Measurements from ENCODE around the gene NDC80. TPM values are rescaled to one million over a fixed set of nuclear protein-coding genes. Genes with fewer than 3 reads are reported as not detected.
"Not testable (repeated sequence)": the region's sequence is repeated elsewhere in the genome, so short reads cannot be mapped to it uniquely, and the experiment has no call there.

Gene NDC80
- total RNA-seq, 1 experiment from 2014 or later, result 89.2 TPM

- H3K79me2 ChIP-seq (ENCODE audit: low read depth); H3K4me1 ChIP-seq (replicated peaks; ENCODE audit: insufficient read depth); H3K4me2 ChIP-seq; H3K27me3 ChIP-seq (ENCODE audit: insufficient read depth, low read depth); H3K9me2 ChIP-seq (ENCODE audit: insufficient read depth); BruUV-seq (replicated peaks); H3K4me3 ChIP-seq; H3F3A ChIP-seq (ENCODE audit: insufficient read depth, low read depth); H2AFZ ChIP-seq; H4K20me1 ChIP-seq (ENCODE audit: insufficient read depth); H3K27ac ChIP-seq; H3K9me3 ChIP-seq (ENCODE audit: insufficient read depth, low read depth): not testable (repeated sequence)
- peak in 1 of 2 experiments; percentile 37 for DNase-seq
- intact Hi-C loops (cut with micrococcal nuclease; ENCODE audit: unreplicated experiment), result loop anchor here (1.0 to 5.0 kb wide), 9 partner anchors 99 to 955 kb away; no protein-coding TSS in a partner anchor
- peak; percentile 88 for TF ChIP-seq CTCF (conservative IDR thresholded peaks at IDR 0.05)
- POLR2A ChIA-PET (ENCODE audit: unreplicated experiment), result interaction anchor here (0.6 kb wide), 1 partner anchor 206 kb away, joined by 14 read pairs; no protein-coding TSS in a partner anchor
- H3K36me3 ChIP-seq (ENCODE audit: low read depth), result peaks cover 27% of the 10 kb centered on the region
- CTCF ChIA-PET, result interaction anchor here (0.6 to 1.8 kb wide), 7 partner anchors 97 to 956 kb away, joined by 3 to 10 read pairs (median 5); no protein-coding TSS in a partner anchor
Measured at GRCh38 chr18:2541925-2542563, 29.3 kb upstream of the NDC80 start.

DNA sequence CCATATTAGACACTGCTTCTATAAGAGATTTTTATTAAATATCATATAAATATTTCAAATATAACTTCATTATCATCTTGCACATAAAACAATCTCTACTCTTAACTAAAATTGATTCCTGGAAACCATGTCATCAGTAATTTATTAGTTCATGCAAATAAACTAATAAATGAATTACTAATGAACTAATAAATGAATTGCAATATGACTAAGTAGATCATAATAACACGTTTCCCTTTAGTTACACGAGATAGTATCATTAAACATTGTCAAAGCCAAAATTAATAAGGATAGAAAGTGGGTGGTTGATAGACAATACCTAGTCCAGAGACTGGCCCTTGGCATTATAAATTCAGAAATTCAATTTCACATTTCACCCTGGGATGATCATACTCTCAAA is 26.2 kb upstream of the NDC80 start:
- DNase-seq, result no peak
- CTCF ChIA-PET, result no interaction called here
- peaks cover 16% of the 10 kb centered on the region; the same call in 1 of the 2 replicates for H3K36me3 ChIP-seq (ENCODE audit: low read depth)
- intact Hi-C loops (cut with micrococcal nuclease; ENCODE audit: unreplicated experiment), result loop anchor here (5.0 kb wide), 1 partner anchor 1923 kb away; no protein-coding TSS in a partner anchor
- no peak overlapping the region for H3K27ac ChIP-seq
- H4K20me1 ChIP-seq (ENCODE audit: insufficient read depth), result no peaks in the 10 kb centered on the region
- no TSS peak for BruUV-seq (replicated peaks)
- H3K4me2 ChIP-seq, result no peak overlapping the region
- H3F3A ChIP-seq (ENCODE audit: insufficient read depth, low read depth), result no peaks in the 10 kb centered on the region
- H3K9me3 ChIP-seq (ENCODE audit: insufficient read depth, low read depth), result no peaks in the 10 kb centered on the region
- H2AFZ ChIP-seq, result no peak overlapping the region
- H3K9me2 ChIP-seq (ENCODE audit: insufficient read depth), result no peaks in the 10 kb centered on the region
- peaks cover 6% of the 10 kb centered on the region; the same call in 1 of the 2 replicates for H3K4me1 ChIP-seq (replicated peaks; ENCODE audit: insufficient read depth)
- no peaks in the 10 kb centered on the region for H3K27me3 ChIP-seq (ENCODE audit: insufficient read depth, low read depth)
- H3K79me2 ChIP-seq (ENCODE audit: low read depth), result no peaks in the 10 kb centered on the region
- no peak overlapping the region for H3K4me3 ChIP-seq
- POLR2A ChIA-PET (ENCODE audit: unreplicated experiment), result no interaction called here
- TF ChIP-seq EZH2 (IDR thresholded peaks at IDR 0.05; ENCODE audit: low read depth), result no peak
- TF ChIP-seq CTCF (conservative IDR thresholded peaks at IDR 0.05), result no peak

DNA sequence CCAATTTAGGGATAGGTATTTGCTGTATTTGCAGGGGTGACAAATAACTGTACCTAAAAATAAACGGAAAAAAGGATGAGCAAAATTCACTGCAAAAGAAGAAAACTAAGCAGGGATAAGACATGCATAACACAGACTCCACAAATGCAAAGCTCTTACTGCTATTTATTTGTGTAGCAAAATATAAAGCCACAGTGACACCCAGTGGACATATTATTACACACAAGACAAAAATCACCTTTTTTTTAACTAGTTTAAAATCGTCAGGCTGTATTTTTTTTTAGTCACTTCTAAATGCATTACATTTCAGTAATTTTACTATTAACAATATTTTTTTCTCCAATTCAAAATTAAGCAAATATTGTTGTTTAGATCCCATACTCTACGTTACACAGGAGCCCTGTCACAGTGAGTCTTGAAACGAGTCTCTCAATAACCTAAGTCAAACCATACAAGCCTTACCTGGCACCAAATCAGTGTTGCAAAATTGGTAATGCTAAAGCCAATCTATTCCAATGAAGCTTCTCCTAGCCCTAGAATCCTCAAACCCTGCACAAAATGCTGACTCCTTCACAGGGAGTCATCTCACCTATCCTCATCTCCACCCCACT is 23.8 kb upstream of the NDC80 start:
- Histone ChIP-seq H2AFZ (no peak overlapping the region), H3K79me2 (ENCODE audit: low read depth) (no peaks in the 10 kb centered on the region), H3F3A (ENCODE audit: insufficient read depth, low read depth) (no peaks in the 10 kb centered on the region), H3K36me3 (ENCODE audit: low read depth) (peaks cover 6% of the 10 kb centered on the region; the same call in 1 of the 2 replicates), H3K27ac (no peak overlapping the region), H3K9me2 (ENCODE audit: insufficient read depth) (no peaks in the 10 kb centered on the region), H4K20me1 (ENCODE audit: insufficient read depth) (no peaks in the 10 kb centered on the region), H3K9me3 (ENCODE audit: insufficient read depth, low read depth) (no peaks in the 10 kb centered on the region), H3K4me1 (replicated peaks; ENCODE audit: insufficient read depth) (no peaks in the 10 kb centered on the region), H3K27me3 (ENCODE audit: insufficient read depth, low read depth) (no peaks in the 10 kb centered on the region), H3K4me3 (no peak overlapping the region), H3K4me2 (no peak overlapping the region)
- BruUV-seq (replicated peaks), result no TSS peak
- ChIA-PET POLR2A (ENCODE audit: unreplicated experiment) (interaction anchor here (0.5 kb wide), 1 partner anchor 36 kb away, joined by 6 read pairs; no protein-coding TSS in a partner anchor), CTCF (interaction anchor here (0.5 to 1.2 kb wide), 4 partner anchors 11 to 962 kb away, joined by 3 to 4 read pairs (median 4); no protein-coding TSS in a partner anchor)
- no peak for DNase-seq
- TF ChIP-seq EZH2 (IDR thresholded peaks at IDR 0.05; ENCODE audit: low read depth) (no peak), CTCF (conservative IDR thresholded peaks at IDR 0.05) (peak; percentile 84)
- intact Hi-C loops (cut with micrococcal nuclease; ENCODE audit: unreplicated experiment), result loop anchor here (1.0 to 5.0 kb wide), 2 partner anchors 1682 to 1925 kb away; no protein-coding TSS in a partner anchor

Data from PC-9 (cell line).